GM12878 (cell line): ENCODE data around the gene SMIM28. TPM values are rescaled to one million over a fixed set of nuclear protein-coding genes. Genes with fewer than 3 reads are reported as not detected.

Source experiments
- ATAC-seq: fragments of 200-7000 bp; cut with Tn5 transposase; 3 replicates; pipeline ENCODE4 v1.9.1; 2020; ENCODE audit warnings: mild to moderate bottlenecking, moderate library complexity
- BruUV-seq: library from RNA; stranded (reverse); fragments of 400-500 nt; replicated peaks from 2 replicates; lab custom pipeline; 2021; lab: Mats Ljungman, UMichigan
- CTCF ChIA-PET: fragments of 300-600 bp; sonication (Branson Sonifier 250); formaldehyde crosslinking; extraction: SDS; loops from one replicate; lab custom pipeline; 2021; ENCODE audit warnings: inconsistent platforms; lab: Yijun Ruan, JAX
- POLR2A ChIA-PET: fragments of 350-600 bp; formaldehyde crosslinking; extraction: SDS; loops from one replicate; lab custom pipeline; 2021; ENCODE audit warnings: inconsistent platforms; lab: Charles Lee
- RAD21 ChIA-PET: fragments of 300-600 bp; sonication (Branson Sonifier 250); formaldehyde crosslinking; loops from one replicate; lab custom pipeline; 2023; ENCODE audit warnings: antibody characterized with exemption; ENCODE audit not compliant: unreplicated experiment; lab: Charles Lee
- SMC1A ChIA-PET: fragments of 300-600 bp; sonication (Branson Sonifier 250); formaldehyde crosslinking; loops from one replicate; lab custom pipeline; 2023; ENCODE audit not compliant: unreplicated experiment, uncharacterized antibody; lab: Charles Lee
- DNase-seq: peaks from one replicate; pipeline ENCODE4 v3.0.0-alpha.2; 2011; ENCODE audit warnings: low read depth, low spot score
- FAIRE-seq: peaks from 3 replicates; lab custom pipeline; 2011; peaks lifted over from hg19 to GRCh38; lab: Jason Lieb, UNC
- H2AFZ ChIP-seq: 2 replicates; pipeline ENCODE4 v1.6.0; 2011; ENCODE audit warnings: low read depth, low read length, control low read depth; ENCODE audit not compliant: control insufficient read depth
- H3K27ac ChIP-seq: 2 replicates; pipeline ENCODE4 v1.5.1; 2011; ENCODE audit warnings: control low read depth; ENCODE audit not compliant: control insufficient read depth, insufficient read depth
- H3K27me3 ChIP-seq, 2 experiments: replicated peaks in 1 of 2; 2 replicates each; pipeline versions ENCODE4 v1.6.0 to v1.6.1; 2011; ENCODE audit warnings: low read length in 1 of 2; ENCODE audit not compliant: control insufficient read depth in 2 of 2, insufficient read depth in 2 of 2
- H3K36me3 ChIP-seq, 2 experiments: 2 replicates each; pipeline ENCODE4 v1.5.1; 2011; ENCODE audit warnings: low read length in 1 of 2; ENCODE audit not compliant: control insufficient read depth in 2 of 2, insufficient read depth in 2 of 2
- H3K4me1 ChIP-seq: 2 replicates; pipeline ENCODE4 v1.6.1; 2011; ENCODE audit warnings: mild to moderate bottlenecking, low read length, moderate library complexity, mixed read lengths; ENCODE audit not compliant: control insufficient read depth, insufficient read depth
- H3K4me2 ChIP-seq: 2 replicates; pipeline ENCODE4 v1.6.0; 2011; ENCODE audit warnings: control low read depth; ENCODE audit not compliant: control insufficient read depth, insufficient read depth
- H3K4me3 ChIP-seq: fragments of 200-600 bp; sonication (generic); 2 replicates; pipeline ENCODE4 v1.5.1; 2016
- H3K79me2 ChIP-seq: 2 replicates; pipeline ENCODE4 v1.6.0; 2011; ENCODE audit warnings: low read length; ENCODE audit not compliant: control insufficient read depth, insufficient read depth
- H3K9ac ChIP-seq: 2 replicates; pipeline ENCODE4 v1.8.0; 2011; ENCODE audit warnings: low read length, control low read depth, mixed read lengths; ENCODE audit not compliant: control insufficient read depth, insufficient read depth
- H3K9me3 ChIP-seq: replicated peaks from 3 replicates; pipeline ENCODE4 v1.5.1; 2011; ENCODE audit warnings: mild to moderate bottlenecking, low read length; ENCODE audit not compliant: control insufficient read depth, insufficient read depth
- H4K20me1 ChIP-seq: 2 replicates; pipeline ENCODE4 v1.6.0; 2011; ENCODE audit not compliant: control insufficient read depth, insufficient read depth
- ASH2L ChIP-seq: fragments of 300-600, 200-600 bp; sonication (generic); IDR thresholded peaks from 2 replicates; pipeline ENCODE4 v1.6.1; 2017; ENCODE audit warnings: low read depth, mild to moderate bottlenecking, borderline replicate concordance
- CBX3 ChIP-seq: fragments of 200-600 bp; sonication (generic); IDR thresholded peaks from 2 replicates; pipeline ENCODE4 v1.6.1; 2016; ENCODE audit warnings: low read depth, borderline replicate concordance
- CREB1 ChIP-seq: IDR thresholded peaks from 2 replicates; pipeline ENCODE4 v1.6.1; 2012; ENCODE audit warnings: low read depth, mild to moderate bottlenecking, inconsistent platforms
- CREM ChIP-seq: IDR thresholded peaks from 2 replicates; pipeline ENCODE4 v1.6.1; 2014; ENCODE audit warnings: antibody characterized with exemption, low read depth
- FOXK2 ChIP-seq: fragments of 450-650 bp; IDR thresholded peaks from 2 replicates; pipeline ENCODE4 v1.6.1; 2017; ENCODE audit warnings: mild to moderate bottlenecking, moderate library complexity
- GATAD2B ChIP-seq: fragments of 450-650 bp; conservative IDR thresholded peaks from 2 replicates; pipeline ENCODE4 v1.6.1; 2017; ENCODE audit warnings: low read depth, mild to moderate bottlenecking, moderate library complexity
- HDAC6 ChIP-seq: fragments of 200-600 bp; sonication (generic); IDR thresholded peaks from one replicate; pipeline ENCODE4 v1.8.0; 2017; ENCODE audit warnings: antibody characterized with exemption; ENCODE audit not compliant: unreplicated experiment
- IKZF2 ChIP-seq, 2 experiments: fragments of 450-650 bp; IDR thresholded peaks; 2 replicates each; pipeline ENCODE4 v1.6.1; 2017; ENCODE audit warnings: mild to moderate bottlenecking in 2 of 2, moderate library complexity in 2 of 2
- KAT2A ChIP-seq: conservative IDR thresholded peaks from 2 replicates; pipeline ENCODE4 v1.6.1; 2011; ENCODE audit warnings: low read depth, low read length; ENCODE audit not compliant: control insufficient read depth
- MEF2B ChIP-seq: fragments of 450-650 bp; IDR thresholded peaks from 2 replicates; pipeline ENCODE4 v1.6.1; 2018; ENCODE audit warnings: mild to moderate bottlenecking, moderate library complexity; ENCODE audit not compliant: partially characterized antibody, poor library complexity, severe bottlenecking
- MXI1 ChIP-seq: fragments of 150-350 bp; IDR thresholded peaks from 2 replicates; pipeline ENCODE4 v1.6.1; 2011; ENCODE audit warnings: low read depth, mild to moderate bottlenecking, inconsistent platforms, low read length, improper control_type of control experiment
- MYC ChIP-seq: IDR thresholded peaks from 2 replicates; pipeline ENCODE4 v1.6.1; 2011; ENCODE audit warnings: mild to moderate bottlenecking, low read length, moderate library complexity, inconsistent platforms; ENCODE audit not compliant: insufficient read depth, insufficient replicate concordance, insufficient read length, severe bottlenecking
- NRF1 ChIP-seq: conservative IDR thresholded peaks from 2 replicates; pipeline ENCODE4 v1.6.1; 2011; ENCODE audit warnings: mild to moderate bottlenecking, low read depth, low read length, improper control_type of control experiment
- SIX5 ChIP-seq: IDR thresholded peaks from 2 replicates; pipeline ENCODE4 v1.6.1; 2011; ENCODE audit warnings: mild to moderate bottlenecking, low read depth, low read length, moderate library complexity; ENCODE audit not compliant: severe bottlenecking
- SPI1 ChIP-seq: IDR thresholded peaks from 2 replicates; pipeline ENCODE4 v1.6.1; 2011; ENCODE audit warnings: low read depth, mild to moderate bottlenecking, low read length, moderate library complexity, borderline replicate concordance; ENCODE audit not compliant: insufficient read depth
- SUZ12 ChIP-seq: fragments of 200-600 bp; sonication (generic); IDR thresholded peaks from one replicate; pipeline ENCODE4 v1.6.1; 2018; ENCODE audit warnings: antibody characterized with exemption, mild to moderate bottlenecking; ENCODE audit not compliant: unreplicated experiment
- ZBTB33 ChIP-seq: fragments of 450-650 bp; IDR thresholded peaks from 2 replicates; pipeline ENCODE4 v1.6.1; 2017; ENCODE audit warnings: mild to moderate bottlenecking
- ZNF274 ChIP-seq: IDR thresholded peaks from one replicate; pipeline ENCODE4 v1.8.0; 2011; ENCODE audit not compliant: insufficient read length, insufficient read depth
- ZNF687 ChIP-seq: fragments of 450-650 bp; IDR thresholded peaks from 2 replicates; pipeline ENCODE4 v1.6.1; 2017; ENCODE audit warnings: mild to moderate bottlenecking, moderate library complexity
- in situ Hi-C: fragments of 300-500 bp; cut with MboI; formaldehyde crosslinking; loops from 9 replicates; pipeline ENCODE4 v1.14.3; 2018; ENCODE audit warnings: mixed read lengths
- intact Hi-C: fragments of 100-400 bp; cut with micrococcal nuclease; formaldehyde crosslinking; loops from one replicate; pipeline ENCODE4 v1.14.2; 2022; ENCODE audit not compliant: unreplicated experiment
- polyA plus RNA-seq, 11 experiments: library from polyadenylated mRNA; depleted of rRNA in 4 of 11; unstranded in 6 of 11; stranded (reverse) in 5 of 11; fragments of >200 nt; fragmentation: Nextera tagmentation in 4 of 11; fragmentation: Illumina TruSeq in 1 of 11; extraction: Ambion mirVana in 4 of 11; extraction: Trizol in 1 of 11; gene quantifications; 1 replicate in 1 of 11; 2 replicates in 10 of 11; pipeline versions ENCODE4 v1.2.1 to v1.2.3, GENCODE V29; 2011 to 2016; ENCODE audit warnings: inconsistent platforms in 2 of 11, missing spikeins in 2 of 11, low read depth in 1 of 11
- total RNA-seq, 4 experiments: library from RNA; depleted of rRNA in 3 of 4; stranded (reverse); fragments of >200 nt in 3 of 4; fragmentation: Illumina TruSeq in 1 of 4; extraction: Trizol in 1 of 4; gene quantifications; 2 replicates each; pipeline versions ENCODE4 v1.2.1 to v1.2.3, GENCODE V29; 2013 to 2021

SMIM28 gene
- total and polyA plus RNA-seq, 10 of the 15 experiments (the other 5 are each of a cell fraction or from before 2014, with no cell fraction given) = not detected

GRCh38 chr6:138422861-138423260 lies 45.2 kb downstream of the SMIM28 start:
- CTCF ChIA-PET = interaction anchor here (0.5 to 17.0 kb wide), 7 partner anchors 19 to 307 kb away, joined by 3 to 387 read pairs (median 4); partner anchors contain the start of genes HEBP2 and NHSL1
- Histone ChIP-seq H2AFZ (no peak overlapping the region), H3K36me3 (peaks cover 0 to 4% of the 10 kb centered on the region in 2 experiments; a peak in 2 of 4 replicates), H3K9me3 (no peaks in the 10 kb centered on the region; the same call in 2 of the 3 replicates), H3K4me1 (no peaks in the 10 kb centered on the region), H3K27ac (no peak overlapping the region), H4K20me1 (no peaks in the 10 kb centered on the region), H3K4me2 (no peak overlapping the region), H3K9ac (no peak overlapping the region), H3K4me3 (no peak overlapping the region), H3K79me2 (no peaks in the 10 kb centered on the region), H3K27me3 (no peaks in the 10 kb centered on the region)
- SMC1A ChIA-PET = interaction anchor here (0.7 to 2.6 kb wide), 5 partner anchors 10 to 98 kb away, joined by 3 to 10 read pairs (median 3); no protein-coding TSS in a partner anchor
- DNase-seq (no peak), ATAC-seq (no peak), FAIRE-seq (no peak)
- no peak for TF ChIP-seq ASH2L
- no peak for TF ChIP-seq GATAD2B
- TF ChIP-seq KAT2A = no peak
- TF ChIP-seq SPI1 = no peak
- no peak for TF ChIP-seq ZBTB33
- TF ChIP-seq SUZ12 = no peak
- no peak for TF ChIP-seq MYC
- no peak for TF ChIP-seq ZNF687
- TF ChIP-seq CREM = no peak
- TF ChIP-seq CBX3 = no peak
- no peak for TF ChIP-seq MEF2B
- TF ChIP-seq MXI1 = no peak
- no peak for TF ChIP-seq SIX5
- no peak for TF ChIP-seq CREB1
- no peak for TF ChIP-seq HDAC6
- no peak for TF ChIP-seq NRF1
- no peak for TF ChIP-seq FOXK2
- TF ChIP-seq ZNF274 = no peak
- TF ChIP-seq IKZF2 (IDR thresholded peaks at IDR 0.05) = no peak
- intact Hi-C loops (no loop called here), in situ Hi-C loops (no loop called here)
- POLR2A ChIA-PET = interaction anchor here (0.6 kb wide), 2 partner anchors 176 to 630 kb away, joined by 4 read pairs; no protein-coding TSS in a partner anchor
- no TSS peak for BruUV-seq
- RAD21 ChIA-PET = interaction anchor here (1.8 kb wide), 1 partner anchor 85 kb away, joined by 4 read pairs; no protein-coding TSS in a partner anchor
